Mucosa of stomach (tissue), 1 donor: Measurements from ENCODE around the gene KLHL6.
"Not testable (repeated sequence)": the region's sequence is repeated elsewhere in the genome, so short reads cannot be mapped to it uniquely, and the experiment has no call there.

Source experiments
- H3K27me3 ChIP-seq: one replicate; pipeline ENCODE4 v1.7.0; 2013; ENCODE audit warnings: mild to moderate bottlenecking, low read length; ENCODE audit not compliant: control insufficient read depth, insufficient read depth
- H3K36me3 ChIP-seq: one replicate; pipeline ENCODE4 v1.7.0; 2013; ENCODE audit warnings: low read length; ENCODE audit not compliant: control insufficient read depth, insufficient read depth
- H3K4me1 ChIP-seq: one replicate; pipeline ENCODE4 v1.7.0; 2013; ENCODE audit warnings: mild to moderate bottlenecking, low read length; ENCODE audit not compliant: control insufficient read depth, insufficient read depth
- H3K4me3 ChIP-seq: one replicate; pipeline ENCODE4 v1.7.0; 2013; ENCODE audit warnings: low read length
- H3K9ac ChIP-seq: one replicate; pipeline ENCODE4 v1.7.0; 2013; ENCODE audit warnings: mild to moderate bottlenecking, low read length, moderate library complexity
- H3K9me3 ChIP-seq: one replicate; pipeline ENCODE4 v1.7.0; 2013; ENCODE audit warnings: mild to moderate bottlenecking, low read length, moderate library complexity; ENCODE audit not compliant: control insufficient read depth
- donor health status: Pancreatic carcinoma.

The KLHL6 gene

DNA sequence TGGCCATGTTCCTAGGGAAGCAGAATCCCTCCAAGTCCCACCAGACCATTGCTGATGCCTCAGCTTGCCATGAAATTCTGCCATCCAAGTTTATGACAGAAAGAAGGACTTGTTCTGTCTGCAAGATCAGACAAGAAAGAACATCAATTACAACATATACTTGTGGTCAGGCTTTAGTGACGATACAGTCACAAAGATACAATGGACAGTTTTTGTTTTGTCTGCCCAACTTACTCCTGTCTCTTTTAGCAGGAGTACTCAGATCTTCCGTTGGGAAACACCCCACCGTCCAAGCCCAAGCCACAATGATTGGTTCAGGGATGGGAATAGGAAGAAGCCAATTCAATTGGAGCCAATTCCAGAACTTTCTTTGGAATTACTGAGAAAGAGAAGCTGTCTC lies 15.7 kb downstream of the KLHL6 start:
- Histone ChIP-seq H3K9me3 (no peaks in the 10 kb centered on the region), H3K9ac (no peak overlapping the region), H3K4me1 (peaks cover 16% of the 10 kb centered on the region), H3K27me3 (no peaks in the 10 kb centered on the region), H3K36me3 (no peaks in the 10 kb centered on the region), H3K4me3 (no peak overlapping the region)

DNA sequence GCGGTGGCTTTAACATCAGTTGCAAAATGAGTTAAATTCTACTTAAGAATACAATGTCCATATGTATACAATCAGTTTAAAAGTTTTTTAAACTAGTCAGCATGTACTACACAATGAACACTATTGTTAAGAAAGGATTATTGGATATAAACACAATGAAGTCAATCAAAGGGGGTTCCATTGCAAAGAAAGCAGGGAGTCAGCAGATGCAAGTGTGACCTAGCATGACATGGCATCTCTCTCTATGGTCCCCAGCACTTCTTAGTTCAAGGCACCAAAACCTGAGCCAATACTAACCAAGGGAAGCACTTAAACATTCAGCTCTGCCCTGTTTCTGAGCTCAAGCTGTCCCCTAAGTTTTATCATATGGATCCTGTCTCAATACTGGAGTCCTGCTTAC lies 17.0 kb downstream of the KLHL6 start:
- no peaks in the 10 kb centered on the region for H3K27me3 ChIP-seq
- no peak overlapping the region for H3K4me3 ChIP-seq
- no peak overlapping the region for H3K9ac ChIP-seq
- H3K36me3 ChIP-seq = no peaks in the 10 kb centered on the region
- no peaks in the 10 kb centered on the region for H3K9me3 ChIP-seq
- H3K4me1 ChIP-seq = peaks cover 16% of the 10 kb centered on the region

DNA sequence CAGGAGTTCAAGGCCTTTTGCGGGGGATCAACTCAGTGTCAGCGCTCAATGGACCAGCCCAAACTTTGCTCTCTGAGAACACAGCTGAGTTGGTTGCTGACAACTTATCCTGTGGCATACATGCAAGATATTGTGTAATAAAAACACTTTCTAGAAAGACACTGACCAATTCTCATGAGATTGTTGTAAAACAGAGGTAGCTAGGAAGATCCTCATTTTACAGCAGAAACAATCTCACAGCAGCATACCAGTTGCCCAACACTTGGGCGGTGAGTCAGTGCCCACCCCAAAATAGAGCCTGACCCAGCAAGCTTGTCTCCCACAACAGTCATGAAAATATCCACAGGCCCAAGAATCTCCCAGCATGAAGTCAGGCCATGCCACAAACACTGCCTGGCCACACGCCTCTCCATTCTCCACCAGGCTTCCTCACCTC lies 18.2 kb downstream of the KLHL6 start:
- Histone ChIP-seq H3K27me3 (no peaks in the 10 kb centered on the region), H3K36me3 (no peaks in the 10 kb centered on the region), H3K9me3 (no peaks in the 10 kb centered on the region), H3K9ac (no peak overlapping the region), H3K4me3 (no peak overlapping the region), H3K4me1 (peaks cover 16% of the 10 kb centered on the region)

DNA sequence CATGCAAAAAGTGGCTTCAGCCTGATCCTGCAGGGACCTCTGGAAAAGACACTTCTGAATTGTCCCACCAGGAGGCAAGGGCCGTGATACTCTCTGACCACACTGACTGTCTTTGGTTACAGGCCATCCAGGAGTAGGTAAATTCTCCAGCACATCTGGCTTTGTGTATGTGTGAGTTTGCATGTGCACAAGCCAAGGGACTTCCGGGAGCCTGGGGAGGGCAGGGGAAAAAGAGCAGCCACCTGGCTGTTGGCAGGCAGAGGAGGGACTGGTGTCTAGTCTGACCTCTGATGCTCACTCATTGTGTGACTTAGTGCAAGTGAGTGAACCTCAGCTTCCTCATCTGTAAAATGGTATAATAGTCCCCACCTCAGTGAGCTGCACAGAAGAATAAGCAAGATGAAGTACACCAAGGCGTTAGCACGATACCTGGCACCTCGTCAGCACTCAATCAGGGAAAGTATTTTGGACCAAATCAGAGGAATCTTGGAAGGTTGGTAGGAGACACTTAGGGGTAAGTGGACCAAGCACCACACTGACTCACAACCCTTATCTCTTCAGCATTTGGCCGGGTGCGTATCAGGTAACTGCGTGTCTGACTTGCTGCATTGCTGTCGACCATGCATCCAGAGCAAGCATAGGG lies 19.1 kb downstream of the KLHL6 start:
- Histone ChIP-seq H3K9me3 (no peaks in the 10 kb centered on the region), H3K36me3 (no peaks in the 10 kb centered on the region), H3K9ac (no peak overlapping the region), H3K27me3 (no peaks in the 10 kb centered on the region), H3K4me3 (no peak overlapping the region), H3K4me1 (peaks cover 10% of the 10 kb centered on the region)

DNA sequence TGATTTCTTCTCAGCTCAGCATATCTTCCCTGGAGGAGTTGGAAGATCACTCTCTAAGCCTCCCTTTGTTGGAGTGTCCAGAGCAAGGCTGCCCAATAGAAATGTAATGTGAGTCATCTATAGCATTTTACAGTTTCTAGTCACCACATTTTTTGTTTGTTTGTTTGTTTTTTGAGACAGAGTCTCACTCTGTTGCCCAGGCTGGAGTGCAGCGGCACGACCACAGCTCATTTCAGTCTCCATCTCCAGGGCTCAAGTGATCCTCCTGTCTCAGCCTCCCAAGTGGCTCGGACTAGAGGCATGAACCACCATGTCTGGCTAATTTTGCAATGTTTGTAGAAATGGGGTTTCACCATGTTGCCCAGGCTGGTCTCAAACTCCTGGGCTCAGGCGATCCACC lies 21.3 kb downstream of the KLHL6 start:
- H3K9ac ChIP-seq = no peak overlapping the region
- no peak overlapping the region for H3K4me3 ChIP-seq
- no peaks in the 10 kb centered on the region for H3K27me3 ChIP-seq
- H3K9me3 ChIP-seq = no peaks in the 10 kb centered on the region
- H3K36me3 ChIP-seq = no peaks in the 10 kb centered on the region
- H3K4me1 ChIP-seq = peaks cover 10% of the 10 kb centered on the region

DNA sequence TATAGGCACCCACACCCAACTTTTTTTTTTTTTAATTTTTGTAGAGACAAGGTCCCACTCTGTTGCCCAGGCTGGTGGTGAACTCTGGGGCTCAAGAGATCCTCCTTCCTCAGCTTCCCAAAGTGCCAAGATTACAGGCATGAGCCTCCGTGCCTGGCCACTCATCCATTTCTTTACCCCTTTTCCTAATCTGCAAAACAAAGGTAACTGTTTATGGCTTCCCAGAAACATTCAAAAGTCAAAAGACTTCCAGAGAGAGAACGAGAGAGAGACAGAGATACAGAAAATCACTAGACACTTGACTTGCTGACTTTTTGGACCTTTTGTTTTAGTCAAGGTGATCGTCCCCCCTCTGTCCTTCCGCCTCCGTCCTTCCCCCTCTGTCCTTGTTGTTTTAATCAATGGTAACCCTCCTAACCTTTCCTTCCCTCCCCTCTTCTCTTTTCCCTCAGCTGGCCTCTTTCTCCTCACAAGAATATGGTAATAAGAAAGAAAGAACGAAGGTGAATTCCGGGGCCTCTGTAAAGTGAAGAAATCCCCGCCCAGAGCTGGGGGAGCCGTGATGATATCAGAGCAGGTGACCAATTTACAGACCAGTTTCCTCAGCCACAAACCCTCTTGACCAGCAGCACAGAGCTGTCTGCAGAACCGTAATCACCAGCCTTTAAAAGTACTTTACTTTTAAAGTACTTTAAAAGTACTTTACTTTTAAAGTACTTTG lies 21.9 kb downstream of the KLHL6 start:
- Histone ChIP-seq H3K4me1 (peaks cover 7% of the 10 kb centered on the region), H3K4me3 (no peak overlapping the region), H3K9me3 (no peaks in the 10 kb centered on the region), H3K36me3 (no peaks in the 10 kb centered on the region), H3K9ac (no peak overlapping the region), H3K27me3 (no peaks in the 10 kb centered on the region)

DNA sequence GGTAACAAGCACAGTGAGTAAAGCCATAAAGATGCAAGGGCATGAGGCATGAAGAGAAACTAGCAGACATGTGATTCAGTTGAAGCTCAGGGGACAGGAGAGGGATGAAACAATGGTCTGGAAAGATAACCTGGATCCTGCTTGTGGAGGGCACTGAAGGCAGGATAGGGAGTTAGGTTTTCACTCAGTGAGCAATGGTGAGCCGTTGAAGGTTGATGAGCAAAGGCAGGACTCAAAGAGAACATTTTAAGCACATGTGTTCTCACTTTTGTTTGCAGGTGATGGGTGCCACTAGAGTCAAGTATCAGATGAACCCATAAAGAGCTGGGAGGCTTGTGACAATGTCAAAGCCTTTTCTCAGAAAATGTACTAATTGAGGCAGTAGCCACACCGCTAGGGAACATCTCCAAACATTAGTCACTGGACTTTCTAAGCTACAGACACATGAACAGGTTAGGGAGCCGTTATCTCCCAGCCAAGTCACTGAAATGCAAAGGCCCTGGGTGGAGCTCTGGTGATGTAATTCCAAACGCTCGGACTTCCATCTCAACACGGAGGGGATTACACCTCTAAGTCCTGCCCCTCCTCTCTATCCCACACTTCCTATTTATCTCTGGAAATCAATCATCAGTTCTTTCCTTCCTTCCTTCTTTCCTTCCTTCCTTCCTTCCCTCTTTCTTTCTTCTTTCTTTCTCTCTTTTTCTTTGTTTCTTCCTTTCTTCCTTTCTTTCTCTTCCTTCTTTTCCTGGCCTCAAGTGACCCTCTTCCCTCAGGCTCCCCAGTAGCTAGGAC lies 22.7 kb downstream of the KLHL6 start:
- Histone ChIP-seq H3K4me3 (no peak overlapping the region), H3K4me1 (no peaks in the 10 kb centered on the region), H3K36me3 (no peaks in the 10 kb centered on the region), H3K9me3 (no peaks in the 10 kb centered on the region), H3K9ac (no peak overlapping the region), H3K27me3 (no peaks in the 10 kb centered on the region)

DNA sequence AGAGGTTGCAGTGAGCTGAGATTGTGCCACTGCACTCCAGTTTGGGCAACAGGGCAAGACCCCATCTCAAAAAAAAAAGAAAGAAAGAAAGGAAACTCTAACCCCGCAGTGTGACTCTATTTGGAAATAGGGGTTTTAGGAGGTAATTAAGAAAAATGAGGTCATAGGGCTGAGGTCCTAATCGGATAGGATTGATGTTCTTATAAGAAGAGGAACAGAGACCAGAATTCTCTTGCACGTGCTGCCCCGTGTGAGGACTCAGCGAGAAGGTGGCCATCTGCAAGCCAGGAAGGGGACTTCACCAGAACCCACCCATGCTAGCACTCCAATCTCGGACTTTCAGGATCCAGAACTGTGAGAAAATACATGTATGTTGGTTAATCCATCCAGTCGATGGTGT lies 25.8 kb downstream of the KLHL6 start:
- Histone ChIP-seq H3K4me3 (no peak overlapping the region), H3K4me1 (no peaks in the 10 kb centered on the region), H3K9ac (no peak overlapping the region), H3K27me3 (no peaks in the 10 kb centered on the region), H3K36me3 (no peaks in the 10 kb centered on the region), H3K9me3 (no peaks in the 10 kb centered on the region)

DNA sequence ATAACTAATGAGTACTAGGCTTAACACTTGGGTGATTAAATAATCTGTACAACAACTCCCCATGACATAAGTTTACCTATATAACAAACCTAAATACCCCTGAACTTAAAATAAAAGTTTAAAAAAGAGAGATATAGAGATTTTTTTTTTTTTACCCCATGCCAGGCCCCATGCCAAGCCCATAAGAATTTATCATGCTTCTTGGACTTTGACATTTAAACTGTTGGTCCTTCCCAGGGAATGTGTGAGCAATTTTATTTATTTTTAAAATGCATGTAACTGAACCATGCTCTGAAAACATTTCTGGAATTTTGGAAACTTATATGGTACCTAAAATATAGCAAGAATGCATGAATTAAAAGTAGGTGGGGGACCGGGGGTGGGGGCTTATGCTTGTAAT lies 26.3 kb downstream of the KLHL6 start:
- Histone ChIP-seq H3K9ac (no peak overlapping the region), H3K27me3 (no peaks in the 10 kb centered on the region), H3K36me3 (no peaks in the 10 kb centered on the region), H3K9me3 (no peaks in the 10 kb centered on the region), H3K4me1 (no peaks in the 10 kb centered on the region), H3K4me3 (no peak overlapping the region)

DNA sequence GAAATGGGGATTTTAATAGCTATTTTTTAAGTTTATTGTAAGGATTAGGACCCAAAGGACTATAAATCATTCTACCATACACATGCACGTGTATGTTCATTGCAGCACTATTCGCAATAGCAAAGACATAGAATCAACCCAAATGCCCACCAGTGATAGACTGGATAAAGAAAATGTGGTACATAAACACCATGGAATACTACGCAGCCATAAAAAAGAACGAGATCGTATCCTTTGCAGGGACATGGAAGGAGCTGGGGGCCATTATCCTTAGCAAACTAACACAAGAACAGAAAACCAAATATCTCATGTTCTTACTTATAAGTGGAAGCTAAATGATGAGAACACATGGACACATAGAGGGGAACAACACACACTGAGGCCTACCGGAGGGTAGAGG lies 26.7 kb downstream of the KLHL6 start:
- not testable (repeated sequence) for H3K4me1 ChIP-seq, H3K4me3 ChIP-seq, H3K9ac ChIP-seq, H3K27me3 ChIP-seq, H3K9me3 ChIP-seq, H3K36me3 ChIP-seq

DNA sequence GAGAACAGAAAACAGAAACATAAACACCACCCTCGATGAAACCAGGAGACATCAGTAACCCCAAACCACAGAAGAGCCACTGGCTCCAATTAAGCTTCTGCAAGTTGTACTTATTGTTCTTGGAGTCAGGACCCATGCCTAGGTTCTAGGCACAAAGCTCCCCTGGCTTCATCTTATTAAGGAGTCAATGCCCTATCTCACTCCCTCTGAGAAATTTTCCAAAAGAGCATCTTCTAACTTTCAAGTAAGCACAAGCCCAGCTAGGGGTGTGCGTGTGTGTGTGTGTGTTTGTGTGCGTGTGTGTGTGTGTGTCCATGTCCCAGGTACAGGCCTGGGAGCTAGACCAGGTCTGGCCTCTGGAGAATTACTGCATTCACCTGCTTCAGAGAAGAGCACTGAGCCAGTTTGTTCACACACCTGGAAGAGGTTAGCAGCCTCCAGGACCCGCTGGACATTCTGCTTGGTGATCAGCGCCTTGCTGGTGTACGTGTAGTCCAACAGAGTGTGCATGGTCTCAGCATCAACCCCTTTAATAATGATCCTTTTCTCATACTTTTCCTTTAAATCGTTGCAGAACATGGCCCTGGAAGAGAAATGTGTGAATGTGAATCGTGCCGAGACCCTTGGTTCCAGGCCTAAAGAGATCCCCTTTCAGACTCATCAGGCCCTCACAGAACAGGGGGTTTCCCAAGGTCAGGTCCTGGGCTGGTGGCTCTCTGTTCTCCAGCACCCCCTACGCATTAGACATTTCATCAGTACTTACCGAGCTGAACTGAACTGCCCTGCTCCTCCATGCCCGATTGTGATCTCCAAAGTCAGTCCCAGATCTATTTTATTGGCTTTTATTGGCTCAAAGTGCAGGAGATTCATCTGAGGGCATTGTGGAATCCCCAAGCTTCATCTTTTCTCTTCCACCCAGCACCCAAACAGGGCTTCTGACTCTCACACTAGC lies 27.8 kb downstream of the KLHL6 start:
- no peaks in the 10 kb centered on the region for H3K27me3 ChIP-seq
- H3K4me3 ChIP-seq = no peak overlapping the region
- no peaks in the 10 kb centered on the region for H3K4me1 ChIP-seq
- no peak overlapping the region for H3K9ac ChIP-seq
- H3K9me3 ChIP-seq = no peaks in the 10 kb centered on the region
- no peaks in the 10 kb centered on the region for H3K36me3 ChIP-seq
